Erythroblast (primary cell): ENCODE data around the gene AGPS.

Source experiments
- GATA1 ChIP-seq: IDR thresholded peaks from 2 replicates; pipeline ENCODE4 v1.6.1; 2011; ENCODE audit warnings: low read depth, mild to moderate bottlenecking, control low read depth, low read length, moderate library complexity
- POLR2A ChIP-seq: IDR thresholded peaks from 2 replicates; pipeline ENCODE4 v1.6.1; 2011; ENCODE audit warnings: mild to moderate bottlenecking, low read length

DNA sequence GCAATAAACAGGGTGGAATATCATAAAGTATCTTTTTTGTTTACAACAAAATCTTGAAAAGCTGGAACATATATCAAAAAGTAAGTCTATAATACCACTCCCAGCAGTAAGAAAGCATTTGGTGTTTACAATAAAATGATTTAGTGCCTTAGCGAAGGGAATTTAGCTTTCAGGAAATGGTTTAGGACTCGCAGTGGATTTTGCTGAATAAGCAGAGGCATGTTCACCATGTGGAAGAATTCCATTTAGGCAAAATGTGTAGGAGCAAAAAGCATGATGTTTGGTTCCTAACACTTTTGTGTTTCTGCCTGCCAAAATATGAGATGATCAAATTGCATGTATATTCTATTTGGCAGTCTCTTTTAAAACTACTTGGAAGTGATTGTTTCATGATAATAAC lies 163.6 kb downstream of the AGPS start:
- TF ChIP-seq POLR2A (no peak), GATA1 (no peak)
